ENCODE data around the gene CEP41.
"Not testable (repeated sequence)": the region's sequence is repeated elsewhere in the genome, so short reads cannot be mapped to it uniquely, and the experiment has no call there.

Gene CEP41

GRCh38 chr7:130476297-130477150, 35.7 kb upstream of the CEP41 start:
- FAIRE-seq, result no peak
- DNase-seq (ENCODE audit: insufficient read length, low spot score), result no peak
- no peak for TF ChIP-seq POLR2A (IDR thresholded peaks at IDR 0.05; ENCODE audit: low read depth, low read length)

GRCh38 chr7:130475776-130476175, 35.0 kb upstream of the CEP41 start:
- no peak for DNase-seq (ENCODE audit: insufficient read length, low spot score)
- no peak for TF ChIP-seq POLR2A (IDR thresholded peaks at IDR 0.05; ENCODE audit: low read depth, low read length)
- no peak for FAIRE-seq

GRCh38 chr7:130473876-130474275, 33.1 kb upstream of the CEP41 start:
- DNase-seq (ENCODE audit: insufficient read length, low spot score), result no peak
- no peak for TF ChIP-seq POLR2A (IDR thresholded peaks at IDR 0.05; ENCODE audit: low read depth, low read length)
- FAIRE-seq, result no peak

GRCh38 chr7:130473289-130473688, 32.5 kb upstream of the CEP41 start:
- FAIRE-seq (no peak), DNase-seq (ENCODE audit: insufficient read length, low spot score) (no peak)
- no peak for TF ChIP-seq POLR2A (IDR thresholded peaks at IDR 0.05; ENCODE audit: low read depth, low read length)

- DNase-seq (ENCODE audit: insufficient read length, low spot score) (no peak), FAIRE-seq (no peak)
- no peak for TF ChIP-seq POLR2A (IDR thresholded peaks at IDR 0.05; ENCODE audit: low read depth, low read length)
Observed at GRCh38 chr7:130471974-130472373, 31.2 kb upstream of the CEP41 start.

GRCh38 chr7:130468612-130469011, 27.8 kb upstream of the CEP41 start:
- TF ChIP-seq POLR2A (IDR thresholded peaks at IDR 0.05; ENCODE audit: low read depth, low read length), result no peak
- DNase-seq (ENCODE audit: insufficient read length, low spot score), result no peak
- no peak for FAIRE-seq

GRCh38 chr7:130463553-130464434, 23.0 kb upstream of the CEP41 start:
- no peak for TF ChIP-seq POLR2A (IDR thresholded peaks at IDR 0.05; ENCODE audit: low read depth, low read length)
- DNase-seq (ENCODE audit: insufficient read length, low spot score) (no peak), FAIRE-seq (no peak)

GRCh38 chr7:130461272-130461671, 20.5 kb upstream of the CEP41 start:
- DNase-seq (ENCODE audit: insufficient read length, low spot score), result no peak

GRCh38 chr7:130458257-130458656, 17.4 kb upstream of the CEP41 start:
- FAIRE-seq (no peak), DNase-seq (ENCODE audit: insufficient read length, low spot score) (no peak)
- no peak for TF ChIP-seq POLR2A (IDR thresholded peaks at IDR 0.05; ENCODE audit: low read depth, low read length)

More at GRCh38 chr7:130461272-130461671, 20.5 kb upstream of the CEP41 start:
- TF ChIP-seq POLR2A (IDR thresholded peaks at IDR 0.05; ENCODE audit: low read depth, low read length), result no peak
- FAIRE-seq, result no peak

GRCh38 chr7:130454959-130455358, 14.1 kb upstream of the CEP41 start:
- no peak for TF ChIP-seq POLR2A (IDR thresholded peaks at IDR 0.05; ENCODE audit: low read depth, low read length)
- no peak for DNase-seq (ENCODE audit: insufficient read length, low spot score)
- no peak for FAIRE-seq

GRCh38 chr7:130452951-130453350, 12.1 kb upstream of the CEP41 start:
- FAIRE-seq, result no peak
- no peak for DNase-seq (ENCODE audit: insufficient read length, low spot score)
- no peak for TF ChIP-seq POLR2A (IDR thresholded peaks at IDR 0.05; ENCODE audit: low read depth, low read length)

- not testable (repeated sequence) for FAIRE-seq; DNase-seq (ENCODE audit: insufficient read length, low spot score)
Observed at GRCh38 chr7:130451344-130451743, 10.5 kb upstream of the CEP41 start.

- FAIRE-seq (no peak), DNase-seq (ENCODE audit: insufficient read length, low spot score) (no peak)
- no peak for TF ChIP-seq POLR2A (IDR thresholded peaks at IDR 0.05; ENCODE audit: low read depth, low read length)
Observed at GRCh38 chr7:130446259-130446658, 5.4 kb upstream of the CEP41 start.

GRCh38 chr7:130444751-130445407, 4.1 kb upstream of the CEP41 start:
- TF ChIP-seq POLR2A (IDR thresholded peaks at IDR 0.05; ENCODE audit: low read depth, low read length), result no peak
- no peak for DNase-seq (ENCODE audit: insufficient read length, low spot score)
- no peak for FAIRE-seq
